Peyer's patch (tissue), 4 donors: ENCODE measurements around the gene CPPED1.

Experiments used
- CTCF ChIP-seq, 6 experiments: fragments of 450-650 bp in 4 of 6; fragments of 200-600 bp in 2 of 6; sonication (generic) in 1 of 6; IDR thresholded peaks; one replicate each; pipeline ENCODE4 v1.5.1; 2017 to 2019; ENCODE audit warnings: antibody characterized with exemption in 6 of 6, mild to moderate bottlenecking in 3 of 6, moderate library complexity in 1 of 6
- POLR2A ChIP-seq, 2 donors: fragments of 450-650 bp; IDR thresholded peaks; one replicate each; pipeline ENCODE4 v1.5.1; 2017; ENCODE audit warnings: antibody characterized with exemption in 2 of 2, mild to moderate bottlenecking in 2 of 2, moderate library complexity in 2 of 2

GRCh38 chr16:12781777-12782176, 21.9 kb downstream of the CPPED1 start:
- TF ChIP-seq CTCF (IDR thresholded peaks at IDR 0.05) (no peak), POLR2A (IDR thresholded peaks at IDR 0.05) (no peak)
